GM10847 (cell line): ENCODE results near the gene TMUB1.

Experiments
- POLR2A ChIP-seq: IDR thresholded peaks from 2 replicates; pipeline ENCODE4 v1.6.1; 2011; ENCODE audit not compliant: insufficient read length; ENCODE audit errors: extremely low read depth

TMUB1 gene

GRCh38 chr7:151085691-151086620 is 2.7 kb upstream of the TMUB1 start, which contains the start of gene AGAP3:
Gene AGAP3, plus strand, starts transcription at chr7:151086475. Its CDS starts 267 bp downstream, at chr7:151086742.
- peak; percentile 71 for TF ChIP-seq POLR2A

GRCh38 chr7:151085329-151085690 is 2.0 kb upstream of the TMUB1 start:
- no peak for TF ChIP-seq POLR2A

GRCh38 chr7:151083824-151084160 is 499 bp upstream of the TMUB1 start:
- no peak for TF ChIP-seq POLR2A

- TF ChIP-seq POLR2A: no peak
These were observed 887 bp downstream of the TMUB1 start for GRCh38 chr7:151082141-151083070.

GRCh38 chr7:151081170-151082101 is 1.9 kb downstream of the TMUB1 start:
- TF ChIP-seq POLR2A: no peak

GRCh38 chr7:151080522-151081169 is 2.6 kb downstream of the TMUB1 start, which contains the start of gene FASTK:
Gene FASTK, minus strand, starts transcription at chr7:151080809. Its CDS starts 43 bp downstream, at chr7:151080766.
- peak; percentile 65 for TF ChIP-seq POLR2A

GRCh38 chr7:151080067-151080521 is 3.2 kb downstream of the TMUB1 start:
- TF ChIP-seq POLR2A: no peak

- no peak for TF ChIP-seq POLR2A
These were observed 3.9 kb downstream of the TMUB1 start for GRCh38 chr7:151079199-151079910.

- TF ChIP-seq POLR2A: no peak
These were observed 4.9 kb downstream of the TMUB1 start for GRCh38 chr7:151078233-151079040.

GRCh38 chr7:151077705-151078232 is 5.5 kb downstream of the TMUB1 start:
- no peak for TF ChIP-seq POLR2A

- TF ChIP-seq POLR2A: no peak
These were observed 6.2 kb downstream of the TMUB1 start for GRCh38 chr7:151076863-151077704.
